Measurements from ENCODE around the gene CD7. TPM values are rescaled to one million over a fixed set of nuclear protein-coding genes. Genes with fewer than 3 reads are reported as not detected.

The CD7 gene
- total and polyA plus RNA-seq, 8 donors, result 0.28 to 1.3 (median 0.98) TPM

DNA sequence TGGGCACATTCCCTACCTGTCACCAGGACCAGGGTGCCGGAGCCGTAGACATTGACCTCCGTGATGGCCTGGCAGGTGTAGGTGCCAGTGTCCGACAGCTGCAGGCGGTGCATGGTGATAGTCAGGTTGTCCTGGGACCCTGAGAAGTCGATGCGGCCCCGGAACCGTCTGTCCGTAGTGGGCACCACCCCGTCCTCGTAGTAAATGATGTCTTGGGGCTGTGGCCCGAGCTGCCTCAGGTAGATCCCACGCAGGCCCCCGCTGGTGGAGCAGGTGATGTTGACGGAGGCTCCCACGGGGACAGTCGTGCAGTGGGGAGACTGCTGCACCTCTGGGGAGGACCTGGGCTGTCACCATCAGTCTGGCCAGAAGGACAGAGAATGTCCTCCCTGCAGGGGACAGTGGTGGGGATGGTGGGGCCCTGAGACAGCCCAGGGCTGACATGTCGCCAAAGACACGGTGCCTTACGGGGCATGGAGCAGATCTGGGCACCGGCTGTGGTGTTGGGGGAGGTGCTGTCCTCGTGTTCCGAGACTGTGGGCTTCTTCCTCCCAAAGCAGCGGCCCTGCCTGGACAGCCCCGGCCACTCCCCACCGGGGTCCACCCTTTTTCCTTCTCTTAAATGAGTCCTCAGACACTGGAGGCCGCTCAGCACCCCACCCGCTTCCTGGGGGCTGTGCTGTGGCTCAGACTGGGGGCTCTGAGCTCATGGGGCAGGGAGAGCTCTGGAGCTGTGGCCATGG lies 586 bp downstream of the CD7 start:
- FAIRE-seq, result no peak
- ATAC-seq, result no peak

DNA sequence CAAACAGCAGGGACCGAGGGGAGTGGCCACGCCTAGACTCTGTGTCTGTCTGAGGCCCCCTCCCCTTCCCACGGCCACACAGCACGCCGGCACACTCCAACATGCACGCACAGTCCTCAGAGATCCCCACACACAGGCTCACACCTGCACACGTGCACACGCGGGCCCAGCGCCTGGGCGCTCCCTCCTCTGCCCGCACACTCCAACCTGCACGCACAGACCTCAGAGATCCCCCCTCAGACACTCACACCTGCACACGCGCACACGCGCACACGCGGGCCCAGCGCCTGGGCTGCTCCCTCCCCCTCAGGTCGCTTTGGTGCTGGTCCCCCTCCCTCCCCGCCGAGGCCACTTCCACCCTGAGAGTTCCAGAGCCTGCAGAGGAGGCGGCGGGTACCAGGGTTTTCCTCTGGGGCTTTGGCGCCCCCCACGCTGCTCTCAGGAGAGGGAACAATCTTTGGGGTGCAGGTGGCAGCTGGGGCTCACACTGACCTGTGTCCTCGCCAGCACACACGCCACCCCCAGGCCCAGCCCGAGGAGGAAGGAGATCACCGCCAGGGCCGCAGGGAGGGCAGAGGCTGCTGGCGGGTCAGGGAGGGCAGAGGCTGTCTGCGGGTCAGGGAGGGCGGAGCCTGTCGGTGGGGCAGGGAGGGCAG lies 1.6 kb downstream of the CD7 start:
- Histone ChIP-seq H3K27ac (no peak overlapping the region), H3K4me1 (no peaks in the 10 kb centered on the region), H3K4me3 (peak overlapping the region in 1 of 4 donors; percentile 5), H3K9me3 (no peaks in the 10 kb centered on the region), H3K27me3 (no peaks in the 10 kb centered on the region), H3K36me3 (no peaks in the 10 kb centered on the region)
- WGBS, 2 donors, result 19 to 28% methylated on average over 36 of the region's 36 CpGs
- DNase-seq (peak in 1 of 6 donors; percentile 63), FAIRE-seq (no peak), ATAC-seq (peak in 2 of 4 donors; percentile 29 to 53)
- intact Hi-C loops (cut with DNase I), result no loop called here
- TF ChIP-seq, protein P1, sequence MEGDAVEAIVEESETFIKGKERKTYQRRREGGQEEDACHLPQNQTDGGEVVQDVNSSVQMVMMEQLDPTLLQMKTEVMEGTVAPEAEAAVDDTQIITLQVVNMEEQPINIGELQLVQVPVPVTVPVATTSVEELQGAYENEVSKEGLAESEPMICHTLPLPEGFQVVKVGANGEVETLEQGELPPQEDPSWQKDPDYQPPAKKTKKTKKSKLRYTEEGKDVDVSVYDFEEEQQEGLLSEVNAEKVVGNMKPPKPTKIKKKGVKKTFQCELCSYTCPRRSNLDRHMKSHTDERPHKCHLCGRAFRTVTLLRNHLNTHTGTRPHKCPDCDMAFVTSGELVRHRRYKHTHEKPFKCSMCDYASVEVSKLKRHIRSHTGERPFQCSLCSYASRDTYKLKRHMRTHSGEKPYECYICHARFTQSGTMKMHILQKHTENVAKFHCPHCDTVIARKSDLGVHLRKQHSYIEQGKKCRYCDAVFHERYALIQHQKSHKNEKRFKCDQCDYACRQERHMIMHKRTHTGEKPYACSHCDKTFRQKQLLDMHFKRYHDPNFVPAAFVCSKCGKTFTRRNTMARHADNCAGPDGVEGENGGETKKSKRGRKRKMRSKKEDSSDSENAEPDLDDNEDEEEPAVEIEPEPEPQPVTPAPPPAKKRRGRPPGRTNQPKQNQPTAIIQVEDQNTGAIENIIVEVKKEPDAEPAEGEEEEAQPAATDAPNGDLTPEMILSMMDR (IDR thresholded peaks at IDR 0.05), result no peak

More for the DNA sequence above, 586 bp downstream of the CD7 start:
- H3K36me3 ChIP-seq, result no peaks in the 10 kb centered on the region
- H3K4me3 ChIP-seq, result no peak overlapping the region
- no peaks in the 10 kb centered on the region for H3K27me3 ChIP-seq
- H3K9me3 ChIP-seq, result no peaks in the 10 kb centered on the region
- TF ChIP-seq, protein P1 (IDR thresholded peaks at IDR 0.05), result no peak
- DNase-seq, result peak in 1 of 6 donors; percentile 69
- H3K4me1 ChIP-seq, result peaks cover 0 to 3% (median 0%) of the 10 kb centered on the region in 3 donors
- WGBS, 2 donors, result 77 to 82% methylated on average over 29 of the region's 29 CpGs
- intact Hi-C loops (cut with DNase I), result no loop called here
- no peak overlapping the region for H3K27ac ChIP-seq

DNA sequence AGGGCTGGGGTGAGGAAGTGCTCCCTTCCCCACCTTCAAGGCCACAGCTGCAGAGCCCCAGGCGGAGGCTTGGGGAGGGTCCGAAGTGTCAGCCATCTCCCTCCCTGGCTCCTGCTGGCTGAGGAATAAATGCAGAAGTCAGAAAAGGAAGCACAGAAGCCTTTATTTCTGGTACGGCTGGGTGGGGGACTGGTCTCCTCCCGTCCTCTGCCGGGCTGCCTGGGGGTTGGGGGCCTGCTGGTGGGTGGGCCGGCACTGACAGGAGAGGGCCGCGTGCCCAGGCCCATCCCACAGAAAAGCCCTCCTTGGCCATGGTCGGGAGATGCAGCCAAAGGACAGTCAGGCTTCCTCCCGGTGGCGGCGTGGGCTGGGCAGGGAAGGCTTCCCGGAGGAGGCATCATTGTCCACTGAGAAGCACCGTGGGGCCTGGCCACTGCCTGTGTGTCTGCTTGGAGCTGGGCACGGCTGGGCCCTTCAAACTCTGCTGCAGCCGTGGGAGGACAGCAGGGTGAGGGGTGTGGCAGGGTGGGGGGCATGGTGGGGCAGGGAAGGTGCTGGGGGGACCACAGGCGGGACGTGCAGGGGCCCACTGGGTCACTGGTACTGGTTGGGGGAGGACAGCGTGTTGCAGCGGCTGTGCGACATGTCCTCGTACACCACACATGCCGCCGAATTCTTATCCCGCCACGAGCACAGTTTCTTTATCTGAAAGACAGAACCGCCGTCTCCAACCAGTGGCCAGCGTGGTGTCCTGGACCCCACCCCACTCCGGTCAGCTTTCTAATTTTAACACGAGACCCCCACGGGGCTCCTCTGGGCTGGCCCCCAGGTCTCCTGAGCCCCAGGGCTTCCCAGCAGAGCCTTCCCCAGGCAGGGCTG lies 2.4 kb downstream of the CD7 start:
- intact Hi-C loops (cut with DNase I), result no loop called here
- ATAC-seq, result no peak
- Histone ChIP-seq H3K27me3 (no peaks in the 10 kb centered on the region), H3K4me1 (no peaks in the 10 kb centered on the region), H3K27ac (no peak overlapping the region), H3K36me3 (no peaks in the 10 kb centered on the region), H3K4me3 (no peak overlapping the region), H3K9me3 (no peaks in the 10 kb centered on the region)
- DNase-seq, result no peak
- 55 to 69% methylated on average over 24 to 32 of the region's 32 CpGs for WGBS, 2 donors
- TF ChIP-seq, protein P1 (IDR thresholded peaks at IDR 0.05), result no peak
- FAIRE-seq, result no peak

DNA sequence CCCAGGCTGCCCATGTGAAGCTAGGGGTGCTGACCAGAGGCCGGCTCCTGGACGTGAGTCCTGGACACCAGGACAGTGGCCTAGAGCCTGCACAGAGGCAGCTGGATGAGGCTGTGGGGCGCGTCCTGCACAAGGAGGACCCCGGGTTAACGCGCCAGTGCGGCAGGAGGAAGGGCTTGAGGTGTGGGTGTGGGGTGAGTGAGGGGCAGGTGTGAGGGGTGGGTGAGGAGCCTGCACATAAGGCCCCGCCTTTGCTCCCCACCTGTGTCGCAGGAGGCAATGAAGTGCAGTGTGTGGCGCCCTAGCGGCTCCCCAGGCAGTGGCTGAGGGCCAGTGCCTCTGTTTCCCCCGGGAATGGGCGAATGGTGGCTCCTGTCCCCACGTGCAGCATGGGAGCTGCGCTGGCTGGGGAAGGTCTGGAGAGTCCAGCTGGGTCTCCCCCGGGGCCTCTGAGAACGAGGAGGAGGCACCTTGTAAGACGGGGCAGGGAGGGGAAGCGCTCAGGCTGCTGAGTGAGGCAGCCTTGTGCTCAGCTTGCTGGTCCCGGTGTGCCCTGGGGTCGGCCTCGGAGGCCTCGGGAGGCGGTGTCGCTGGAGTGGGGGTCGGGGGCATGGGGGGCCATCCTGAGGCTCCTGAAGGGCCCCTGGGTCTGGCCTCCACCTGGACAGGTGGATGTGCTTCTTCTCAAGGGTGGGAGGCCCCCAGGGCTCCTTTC lies 3.2 kb downstream of the CD7 start:
- intact Hi-C loops (cut with DNase I), result no loop called here
- Histone ChIP-seq H3K27ac (no peak overlapping the region), H3K4me3 (no peak overlapping the region), H3K9me3 (no peaks in the 10 kb centered on the region), H3K4me1 (no peaks in the 10 kb centered on the region), H3K27me3 (no peaks in the 10 kb centered on the region), H3K36me3 (no peaks in the 10 kb centered on the region)
- DNase-seq (peak in 2 of 6 donors; percentile 27 to 63), FAIRE-seq (no peak), ATAC-seq (no peak)
- TF ChIP-seq, protein P1 (IDR thresholded peaks at IDR 0.05), result no peak
- 70 to 77% methylated on average over 26 to 27 of the region's 27 CpGs for WGBS, 2 donors

Data from pancreas (tissue), 10 donors.